GM12891 (cell line): Measurements from ENCODE around the gene DTNA.

ENCODE experiments used
- POLR2A ChIP-seq: IDR thresholded peaks from 2 replicates; pipeline ENCODE4 v1.6.1; 2011; ENCODE audit warnings: low read depth, low read length, control low read depth
- POLR2AphosphoS5 ChIP-seq: IDR thresholded peaks from 2 replicates; pipeline ENCODE4 v1.6.1; 2011; ENCODE audit warnings: low read depth, low read length, control low read depth
- POU2F2 ChIP-seq: IDR thresholded peaks from 2 replicates; pipeline ENCODE4 v1.6.1; 2011; ENCODE audit warnings: low read depth, mild to moderate bottlenecking, control low read depth, low read length, moderate library complexity
- SPI1 ChIP-seq: IDR thresholded peaks from 2 replicates; pipeline ENCODE4 v1.6.1; 2011; ENCODE audit warnings: low read depth, low read length, control low read depth
- TAF1 ChIP-seq: IDR thresholded peaks from 2 replicates; pipeline ENCODE4 v1.6.1; 2011; ENCODE audit warnings: low read depth, low read length, control low read depth

DNA sequence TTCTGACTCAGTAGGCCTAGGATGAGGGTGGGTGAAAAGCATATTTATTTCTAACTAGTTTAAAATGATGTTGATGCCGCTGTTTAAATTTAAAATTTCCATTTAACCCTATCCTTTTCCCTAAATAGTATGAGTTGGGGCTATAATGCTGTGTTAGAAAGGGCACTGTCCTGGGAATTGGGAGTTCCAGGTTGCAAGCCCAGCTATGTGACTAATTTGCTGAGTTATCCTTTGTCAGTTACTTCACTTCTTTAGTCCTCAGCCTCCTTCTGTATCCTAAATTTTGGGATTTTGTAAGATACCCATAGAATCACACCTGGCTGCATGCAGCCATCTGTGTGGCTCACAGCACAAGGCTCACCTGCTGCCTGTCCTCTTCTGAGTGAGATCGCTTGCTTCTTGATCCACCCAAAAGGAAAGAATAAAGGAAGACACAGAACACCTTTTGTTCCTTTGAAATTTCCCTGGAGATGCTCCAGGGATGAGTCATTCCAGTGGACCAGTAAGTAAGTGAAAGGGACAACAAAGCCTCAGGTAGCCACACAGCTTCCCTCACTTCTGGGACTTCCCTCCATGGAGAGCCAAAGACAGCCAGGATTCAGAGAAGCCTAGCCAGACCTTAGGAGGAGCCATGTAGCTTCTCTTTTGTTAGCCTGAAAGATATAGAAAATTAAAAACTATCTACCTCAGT, 97.2 kb downstream of the DTNA start:
- TF ChIP-seq POLR2AphosphoS5 (no peak), POLR2A (no peak), TAF1 (no peak), SPI1 (no peak), POU2F2 (no peak)
